GM21717 (cell line): ENCODE results near the gene DIP2C.
"Not testable (repeated sequence)": the region's sequence is repeated elsewhere in the genome, so short reads cannot be mapped to it uniquely, and the experiment has no call there.

Source experiments
- ATAC-seq: cut with Tn5 transposase; IDR thresholded peaks from one replicate; pipeline ENCODE4 v1.9.1; 2021; ENCODE audit warnings: mild to moderate bottlenecking, moderate library complexity; ENCODE audit not compliant: unreplicated experiment

DIP2C gene

DNA sequence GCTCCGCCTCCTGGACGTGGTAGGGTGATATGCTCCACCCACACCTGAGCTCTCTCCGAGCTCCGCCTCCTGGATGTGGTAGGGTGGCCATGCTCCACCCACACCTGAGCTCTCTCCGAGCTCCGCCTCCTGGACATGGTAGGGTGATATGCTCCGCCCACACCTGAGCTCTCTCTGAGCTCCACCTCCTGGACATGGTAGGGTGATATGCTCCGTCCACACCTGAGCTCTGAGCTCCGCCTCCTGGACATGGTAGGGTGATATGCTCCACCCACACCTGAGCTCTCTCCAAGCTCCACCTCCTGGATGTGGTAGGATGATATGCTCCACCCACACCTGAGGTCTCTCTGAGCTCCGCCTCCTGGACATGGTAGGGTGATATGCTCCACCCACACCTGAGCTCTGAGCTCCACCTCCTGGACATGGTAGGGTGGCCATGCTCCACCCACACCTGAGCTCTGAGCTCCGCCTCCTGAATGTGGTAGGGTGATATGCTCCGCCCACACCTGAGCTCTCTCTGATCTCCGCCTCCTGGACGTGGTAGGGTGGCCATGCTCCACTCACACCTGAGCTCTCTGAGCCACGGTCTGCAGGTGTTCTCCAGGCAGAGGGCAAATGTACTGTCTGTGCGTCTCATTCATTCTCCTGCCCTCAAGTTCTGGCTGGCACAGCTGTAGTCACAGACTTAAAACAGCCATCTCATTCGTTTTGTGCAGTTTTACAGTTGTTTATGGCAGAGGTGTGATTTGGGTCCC lies 252.4 kb downstream of the DIP2C start:
- no peak for ATAC-seq

DNA sequence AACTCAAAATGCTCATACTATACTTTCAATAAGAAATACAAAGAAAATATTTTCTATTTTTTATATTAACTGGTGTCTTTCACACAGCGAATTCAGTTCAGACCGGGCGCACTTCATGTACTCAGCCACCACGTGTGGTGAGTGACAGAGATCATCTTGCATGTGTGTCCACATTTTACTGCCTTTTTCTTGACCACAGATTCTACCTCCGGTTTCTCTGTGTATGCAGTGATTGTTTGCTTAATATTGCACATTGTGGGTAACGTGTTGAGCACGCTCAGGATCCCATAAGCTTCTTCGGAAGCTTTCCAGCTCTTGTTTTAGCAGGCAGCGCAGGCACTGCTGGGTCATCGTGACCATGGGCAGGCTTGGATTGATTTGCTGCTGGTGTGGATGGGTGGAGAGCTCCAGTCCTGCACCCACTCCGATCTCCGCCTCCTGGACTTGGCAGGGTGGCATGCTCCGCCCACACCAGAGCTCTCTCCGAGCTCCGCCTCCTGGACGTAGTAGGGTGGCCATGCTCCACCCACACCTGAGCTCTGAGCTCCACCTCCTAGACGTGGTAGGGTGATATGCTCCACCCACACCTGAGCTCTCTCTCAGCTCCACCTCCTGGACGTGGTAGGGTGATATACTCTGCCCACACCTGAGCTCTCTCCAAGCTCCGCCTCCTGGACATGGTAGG lies 253.3 kb downstream of the DIP2C start:
- no peak for ATAC-seq

DNA sequence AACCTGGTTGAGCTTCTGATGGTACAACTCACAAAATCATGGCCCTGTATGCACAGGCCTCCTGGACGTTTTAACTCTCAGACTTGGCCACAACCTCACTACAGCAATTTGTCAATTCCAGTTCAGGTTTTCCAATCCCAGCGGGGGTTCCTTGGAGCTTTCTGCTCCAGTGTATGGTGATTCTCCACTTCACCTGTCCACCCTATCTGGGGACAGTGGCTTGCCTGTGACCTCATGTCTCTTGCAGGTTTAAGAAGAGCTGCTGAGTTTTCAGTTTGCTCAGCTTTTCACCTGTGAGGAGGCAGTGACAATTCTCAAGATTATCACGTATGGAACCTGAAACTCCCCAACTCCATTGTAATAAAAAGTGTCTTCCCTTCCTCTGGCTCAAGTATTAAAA lies 254.1 kb downstream of the DIP2C start:
- no peak for ATAC-seq

DNA sequence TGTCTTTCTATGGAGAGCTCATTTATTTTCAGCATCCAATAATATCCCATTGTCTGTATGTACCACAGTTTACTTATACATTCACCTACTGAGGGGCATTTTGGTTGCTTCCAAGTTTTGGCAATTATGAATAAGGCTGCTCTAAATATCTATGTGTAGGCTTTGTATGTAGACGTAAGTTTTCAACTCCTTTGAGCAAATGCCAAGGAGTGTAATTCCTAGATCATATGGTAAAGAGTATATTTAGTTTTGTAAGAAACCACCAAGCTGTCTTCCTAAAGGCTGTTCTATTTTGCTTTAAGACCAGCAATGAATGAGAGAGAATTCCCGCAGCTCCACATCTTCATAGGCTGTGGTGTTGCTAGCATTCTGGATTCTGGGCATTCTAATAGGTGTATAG lies 259.8 kb downstream of the DIP2C start:
- no peak for ATAC-seq

DNA sequence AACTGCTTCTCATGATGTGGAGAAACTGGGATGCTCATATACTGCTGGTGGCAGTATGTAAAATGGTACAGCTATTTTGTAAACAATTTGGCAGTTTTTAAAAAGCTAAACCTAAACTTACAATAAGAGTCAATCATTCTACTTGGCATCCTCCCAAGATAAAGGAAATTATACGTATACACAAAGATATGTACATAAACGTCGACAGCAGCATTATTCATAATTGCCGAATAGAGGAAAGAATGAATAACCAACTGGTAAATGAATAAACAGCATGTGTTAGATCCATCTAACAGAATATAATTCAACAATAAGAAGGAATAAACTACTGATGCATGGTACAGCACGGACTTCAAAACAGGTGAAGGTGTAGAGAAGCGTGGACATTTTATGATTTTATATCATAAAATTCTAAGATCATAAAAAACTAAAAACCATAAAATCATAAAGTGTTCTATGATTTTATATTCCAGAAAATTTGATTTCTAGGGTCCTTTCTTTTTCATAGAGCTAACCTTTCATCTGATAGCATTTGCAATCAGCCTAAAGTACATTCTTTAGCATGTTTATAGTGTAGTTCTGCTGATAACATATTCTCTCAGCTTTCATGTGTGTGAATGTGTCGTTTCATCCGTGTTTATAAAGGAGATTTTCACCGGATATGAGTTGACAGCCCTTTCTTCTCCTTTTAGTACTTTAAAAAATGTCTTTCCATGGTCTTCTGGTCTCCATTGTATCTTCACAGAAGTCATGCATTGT lies 261.5 kb downstream of the DIP2C start:
- no peak for ATAC-seq

DNA sequence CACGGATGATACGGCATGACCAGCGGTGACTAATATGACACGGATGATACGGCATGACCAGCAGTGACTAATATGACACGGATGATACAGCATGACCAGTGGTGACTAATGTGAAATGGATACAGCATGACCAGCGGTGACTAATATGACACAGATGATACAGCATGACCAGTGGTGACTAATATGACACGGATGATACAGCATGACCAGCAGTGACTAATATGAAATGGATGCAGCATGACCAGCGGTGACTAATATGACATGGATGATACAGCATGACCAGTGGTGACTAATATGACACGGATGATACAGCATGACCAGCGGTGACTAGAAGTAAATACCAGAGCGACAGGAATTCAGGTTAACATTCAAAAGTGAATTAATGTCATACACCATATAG lies 264.1 kb downstream of the DIP2C start:
- ATAC-seq: not testable (repeated sequence)

DNA sequence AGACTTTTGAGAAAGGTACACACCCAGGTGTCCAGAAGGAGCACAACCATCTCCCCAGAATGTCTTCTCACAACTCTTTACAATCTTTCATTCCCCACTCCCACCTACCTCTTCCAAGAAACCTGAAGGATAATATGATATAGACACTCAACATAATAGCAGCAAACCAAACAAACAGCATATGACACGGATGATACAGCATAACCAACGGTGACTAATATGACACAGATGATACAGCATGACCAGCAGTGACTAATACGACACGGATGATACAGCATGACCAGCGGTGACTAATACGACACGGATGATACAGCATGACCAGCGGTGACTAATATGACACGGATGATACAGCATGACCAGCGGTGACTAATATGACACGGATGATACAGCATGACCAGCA lies 264.7 kb downstream of the DIP2C start:
- not testable (repeated sequence) for ATAC-seq

DNA sequence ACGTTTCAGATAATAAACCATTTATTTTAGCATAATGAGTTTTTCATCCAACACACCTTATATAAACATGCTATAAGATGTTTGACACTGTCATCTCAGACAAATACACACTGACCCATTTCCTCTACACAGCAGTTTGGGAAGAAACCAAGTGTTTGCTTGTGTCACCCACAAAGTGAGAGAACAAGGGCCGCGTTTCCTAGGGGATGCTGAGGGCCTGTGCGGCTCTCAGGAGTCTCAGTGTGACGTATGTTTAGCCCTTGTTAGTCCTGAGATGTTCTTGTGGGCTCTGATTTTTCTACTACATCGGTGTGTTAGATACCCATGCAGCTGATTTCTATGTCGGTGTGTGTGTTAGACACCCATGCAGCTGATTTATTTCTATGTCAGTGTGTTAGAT lies 266.3 kb downstream of the DIP2C start:
- no peak for ATAC-seq

DNA sequence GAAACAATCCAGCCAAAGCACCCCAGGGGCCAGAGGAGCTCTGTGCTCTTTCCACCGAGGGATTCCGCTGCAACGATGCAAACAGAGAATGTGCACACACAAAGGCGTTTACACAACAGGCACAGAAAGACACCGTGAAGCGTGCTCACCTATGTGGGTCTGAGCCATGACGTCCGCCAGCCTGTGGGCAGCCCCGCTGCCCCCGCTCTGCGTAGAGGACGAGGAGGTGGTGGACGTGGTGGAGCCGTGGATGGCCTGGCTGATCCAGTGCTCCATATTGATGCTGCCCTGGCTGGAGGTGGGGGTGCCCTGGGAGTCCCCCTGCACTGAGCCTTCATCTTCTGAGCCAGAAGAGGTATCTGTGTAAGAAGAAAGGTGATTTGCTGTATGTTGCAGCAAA lies 266.8 kb downstream of the DIP2C start:
- no peak for ATAC-seq

DNA sequence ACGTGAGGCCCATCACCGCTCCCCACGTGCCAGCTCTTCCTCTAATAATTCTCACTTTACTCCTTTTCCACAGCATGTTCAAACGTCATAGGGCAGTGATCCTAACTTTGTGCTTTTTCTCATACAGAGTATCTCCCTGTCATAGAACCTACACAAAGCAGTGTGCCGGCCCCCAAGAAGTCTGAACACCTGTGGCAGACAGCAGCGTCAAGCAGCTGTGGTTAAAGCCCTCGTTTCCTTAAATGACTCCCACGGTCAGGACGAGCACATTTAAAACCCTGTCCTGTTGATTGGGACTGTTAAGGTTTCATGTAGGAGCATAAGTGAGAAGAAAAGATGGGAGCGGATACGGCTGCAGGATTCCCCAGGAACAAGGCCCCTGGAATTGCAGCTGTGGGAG lies 267.2 kb downstream of the DIP2C start:
- ATAC-seq: no peak

DNA sequence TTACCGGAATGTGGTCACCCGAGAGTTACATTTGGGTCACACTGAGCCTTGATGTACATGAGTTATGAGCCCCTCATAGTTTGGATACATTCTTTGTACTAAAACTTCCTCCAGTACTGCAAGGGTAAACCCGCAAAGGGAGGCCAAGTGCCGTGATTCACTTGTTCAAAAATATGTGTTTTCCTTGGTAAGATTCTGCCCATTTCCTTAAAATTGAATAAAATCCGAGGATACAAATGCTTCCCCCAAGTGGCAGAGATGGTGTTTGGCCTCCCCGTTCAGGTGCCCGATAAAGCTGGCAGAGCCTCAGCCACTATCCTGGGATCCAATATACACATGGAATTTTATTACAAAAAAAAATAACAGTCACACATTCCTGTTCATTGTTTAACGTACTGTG lies 268.3 kb downstream of the DIP2C start:
- no peak for ATAC-seq

DNA sequence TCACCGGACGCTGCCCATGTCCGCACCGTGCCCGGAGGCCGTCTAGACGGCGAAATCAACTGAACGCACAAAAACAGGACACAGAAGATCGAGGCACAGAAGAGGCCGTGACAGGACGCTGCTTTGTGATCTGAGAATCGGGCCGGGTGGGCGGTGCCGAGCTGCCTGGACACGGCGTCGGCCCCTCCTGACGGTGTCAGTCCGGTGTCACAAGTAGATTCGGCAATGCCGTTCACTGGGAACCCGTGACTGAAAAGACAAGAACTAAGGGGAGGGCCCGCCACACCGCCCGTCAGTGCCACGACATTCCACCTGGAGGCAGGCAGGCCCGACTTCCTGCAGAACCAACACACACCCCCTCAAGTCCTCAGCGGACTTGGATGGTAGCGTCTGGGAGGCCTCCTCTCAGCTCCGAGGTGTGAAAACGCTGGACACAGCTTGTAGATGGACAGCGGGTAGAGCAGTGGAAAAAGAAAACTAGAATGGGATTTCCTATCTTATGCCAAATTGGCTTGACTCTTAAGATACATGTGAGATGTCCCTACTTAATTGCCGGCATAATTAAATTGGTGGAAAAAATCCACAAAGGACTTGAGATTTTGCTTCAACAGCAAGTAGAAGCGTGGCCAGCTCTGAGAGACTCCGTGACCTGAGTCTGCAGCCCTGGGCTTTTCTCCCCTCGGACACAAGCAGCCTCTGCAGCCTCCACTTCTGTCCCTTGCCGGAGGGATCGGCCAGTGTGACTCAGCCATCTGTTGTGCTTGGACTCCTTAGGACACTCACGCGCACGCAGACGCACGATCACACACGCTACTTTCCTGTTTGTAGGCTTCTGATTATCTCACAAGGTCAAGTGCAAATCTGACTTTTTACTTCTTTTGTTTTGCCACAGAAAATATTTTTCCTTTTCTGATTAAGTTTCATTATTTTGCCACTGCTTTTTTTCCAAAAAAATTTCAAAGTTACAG lies 269.0 kb downstream of the DIP2C start:
- no peak for ATAC-seq

DNA sequence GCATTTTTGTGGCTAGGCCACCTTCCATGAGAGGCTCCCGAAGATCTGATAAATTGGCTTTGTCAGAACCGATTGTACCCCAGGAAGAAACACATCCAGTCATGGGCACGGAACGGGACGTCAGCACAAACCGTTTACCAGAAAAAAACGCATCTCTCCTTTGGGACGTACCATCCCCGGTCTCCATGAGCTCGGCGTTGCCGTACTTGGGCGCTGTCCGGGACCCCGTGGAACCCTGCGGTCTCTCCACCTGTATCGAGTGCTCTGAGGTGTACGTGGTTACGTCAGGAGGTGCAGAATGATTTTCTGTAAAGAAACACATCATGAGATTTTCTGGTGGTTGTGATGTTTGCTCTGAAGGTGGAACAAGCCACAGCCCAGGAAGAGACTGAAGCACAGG lies 270.6 kb downstream of the DIP2C start:
- no peak for ATAC-seq

DNA sequence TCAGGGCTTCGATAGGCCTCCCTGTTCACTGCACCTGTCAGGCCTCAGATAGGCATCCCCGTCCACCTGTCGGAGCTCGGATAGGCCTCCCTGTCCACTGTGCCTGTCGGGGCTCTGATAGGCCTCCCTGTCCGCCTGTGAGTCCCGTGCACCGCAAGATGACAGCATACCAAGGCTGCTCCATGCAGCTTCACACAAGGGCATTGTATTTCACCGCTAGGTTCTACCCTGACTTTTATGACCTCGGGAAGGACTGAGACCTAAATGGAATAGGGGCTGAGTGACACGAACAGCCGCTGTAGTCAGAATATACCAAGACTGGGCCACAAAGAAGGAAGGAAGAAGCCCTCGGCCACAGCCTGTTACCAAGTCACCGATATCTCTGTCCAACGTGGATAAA lies 271.2 kb downstream of the DIP2C start:
- no peak for ATAC-seq

DNA sequence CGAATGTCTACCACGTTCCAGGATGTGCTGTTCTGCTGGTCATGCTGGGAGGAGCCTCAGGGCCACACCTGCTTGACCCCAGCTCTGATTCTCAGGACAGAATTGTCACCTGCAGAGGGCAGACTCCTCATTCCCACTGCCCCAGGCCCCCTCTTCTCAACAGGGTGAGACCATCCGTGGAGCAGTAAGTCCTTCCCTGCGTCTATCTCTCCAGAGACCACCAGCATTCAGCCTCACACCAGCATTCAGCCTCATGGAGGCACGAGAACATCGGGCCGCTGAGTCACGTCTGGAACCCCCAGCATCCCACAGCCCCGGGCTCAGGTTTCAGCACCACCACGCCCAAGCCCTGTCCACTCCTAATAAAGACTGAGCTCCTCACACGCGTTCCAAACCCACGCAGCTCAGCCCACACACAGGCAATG lies 273.4 kb downstream of the DIP2C start:
- no peak for ATAC-seq

DNA sequence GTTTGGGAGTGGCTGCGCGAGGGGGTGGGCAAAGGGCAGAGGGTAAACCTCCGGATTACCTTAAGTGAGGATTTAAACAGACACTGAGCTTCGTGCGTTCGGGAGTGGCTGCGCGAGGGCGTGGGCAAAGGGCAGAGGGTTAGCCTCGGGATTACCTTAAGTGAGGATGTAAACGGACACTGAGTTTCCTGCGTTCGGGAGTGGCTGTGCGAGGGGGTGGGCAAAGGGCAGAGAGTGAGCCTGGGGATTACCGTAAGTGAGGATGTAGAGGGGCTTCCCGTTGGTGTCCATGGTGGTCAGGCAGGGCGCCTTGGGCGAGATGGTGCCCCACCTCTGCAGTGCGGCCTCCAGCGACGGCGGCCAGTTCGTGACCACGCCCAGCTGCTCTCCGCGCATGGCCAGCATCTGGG lies 275.8 kb downstream of the DIP2C start:
- no peak for ATAC-seq

DNA sequence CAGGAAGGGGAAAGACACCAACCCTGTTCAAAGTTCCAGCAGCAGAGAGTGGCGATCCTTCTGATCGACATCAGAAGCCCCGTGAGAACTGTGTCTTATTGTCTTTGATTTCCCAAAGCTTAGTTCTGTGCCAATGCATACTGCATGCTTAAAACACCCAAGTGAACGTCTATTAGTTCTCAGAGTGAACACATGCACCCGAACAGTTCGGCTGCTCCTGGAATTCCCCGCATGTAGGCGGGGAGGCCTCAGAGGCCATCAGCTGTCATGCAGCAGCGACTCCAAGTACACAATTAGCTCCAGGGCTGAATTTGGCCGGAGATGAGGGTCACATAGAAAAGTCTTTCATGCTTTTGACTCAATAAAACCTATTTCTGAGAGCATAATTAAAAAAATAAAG lies 277.4 kb downstream of the DIP2C start:
- ATAC-seq: no peak

DNA sequence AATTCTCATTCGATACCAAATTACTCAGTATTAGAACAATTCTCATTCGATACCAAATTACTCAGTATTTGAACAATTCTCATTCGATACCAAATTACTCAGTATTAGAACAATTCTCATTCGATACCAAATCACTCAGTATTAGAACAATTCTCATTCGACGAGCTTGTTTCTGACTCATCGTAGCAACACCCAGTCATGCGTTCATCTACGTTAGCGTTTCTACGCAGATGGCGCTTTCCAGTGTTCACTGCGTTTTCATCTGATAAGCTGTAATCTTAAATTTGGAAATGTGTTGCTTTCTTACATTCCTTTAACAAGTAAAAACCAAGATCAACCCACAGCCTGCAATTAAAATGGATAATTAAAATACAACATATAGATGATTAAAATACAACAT lies 277.9 kb downstream of the DIP2C start:
- ATAC-seq: no peak

DNA sequence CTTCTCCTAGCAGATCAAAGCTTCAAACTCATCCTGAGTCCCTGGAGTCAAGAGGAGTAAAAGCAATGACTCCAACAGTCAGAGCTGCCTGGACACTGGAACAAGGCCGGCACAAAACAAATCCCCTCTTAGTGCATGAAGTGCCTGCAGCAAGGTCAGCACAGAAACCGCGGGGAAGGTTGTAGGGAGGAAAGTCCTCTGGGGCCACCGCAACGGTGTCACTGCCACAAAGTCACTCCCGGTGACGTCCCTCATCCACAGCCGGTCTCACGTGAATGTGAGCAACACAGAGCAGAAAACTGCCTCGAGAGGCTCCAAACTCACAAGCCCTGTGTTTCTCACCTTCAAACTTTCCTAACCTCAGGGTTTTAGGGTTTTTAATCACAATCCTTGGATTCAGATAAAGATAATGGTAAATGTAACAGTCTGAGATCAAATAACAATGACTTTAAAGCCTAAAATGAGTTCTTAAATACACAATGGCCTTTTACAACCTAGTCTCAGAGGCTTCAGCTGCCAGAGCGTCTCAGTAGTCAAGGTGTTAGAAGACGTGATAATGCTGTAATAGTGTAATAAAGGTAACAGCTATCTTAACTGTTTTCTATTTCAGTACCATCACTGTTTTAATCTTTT lies 279.9 kb downstream of the DIP2C start:
- no peak for ATAC-seq

DNA sequence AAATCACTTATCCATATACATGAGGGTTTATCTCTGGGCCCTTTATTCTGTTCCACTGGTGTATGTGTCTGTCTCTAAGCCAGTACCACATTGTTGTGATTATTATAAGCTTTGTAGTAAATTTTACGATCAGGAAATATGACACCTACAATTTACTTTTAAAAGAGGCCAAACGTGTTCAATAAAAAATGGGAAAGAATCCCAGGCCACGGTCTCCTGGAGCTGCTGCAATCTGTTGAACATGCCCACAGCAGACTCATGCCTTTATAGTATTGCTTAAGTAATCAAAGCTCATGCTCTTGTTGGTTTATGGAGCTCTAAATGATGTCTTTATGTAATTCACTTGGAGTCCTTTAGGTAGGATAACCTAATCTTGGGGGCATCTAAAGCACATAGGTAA lies 281.2 kb downstream of the DIP2C start:
- no peak for ATAC-seq
